HepG2 (cell line): Measurements from ENCODE around the gene MEPE. TPM values are rescaled to one million over a fixed set of nuclear protein-coding genes. Genes with fewer than 3 reads are reported as not detected.

Experiments
- ATAC-seq: fragments of 200-7000 bp; cut with Tn5 transposase; 3 replicates; pipeline ENCODE4 v1.9.1; 2020; ENCODE audit warnings: mild to moderate bottlenecking, moderate library complexity
- BruUV-seq: library from RNA; stranded (reverse); fragments of 400-500 nt; replicated peaks from 2 replicates; lab custom pipeline; 2021; lab: Mats Ljungman, UMichigan
- CTCF ChIA-PET: fragments of 300-600 bp; formaldehyde crosslinking; extraction: SDS; loops from one replicate; lab custom pipeline; 2021; ENCODE audit warnings: low total read pairs, inconsistent platforms, low intra/inter-chr PET ratio; lab: Yijun Ruan, JAX
- POLR2A ChIA-PET: fragments of 350-600 bp; sonication (Branson Sonifier 250); formaldehyde crosslinking; loops from one replicate; lab custom pipeline; 2020; ENCODE audit warnings: antibody characterized with exemption, inconsistent platforms; lab: Yijun Ruan, JAX
- DNase-seq: peaks from one replicate; pipeline ENCODE4 v3.0.0-alpha.2; 2015; ENCODE audit warnings: low spot score
- FAIRE-seq: peaks from 3 replicates; lab custom pipeline; 2011; peaks lifted over from hg19 to GRCh38; lab: Jason Lieb, UNC
- H2AFZ ChIP-seq: one replicate; pipeline ENCODE4 v1.6.1; 2011; ENCODE audit warnings: low read length, inconsistent platforms
- H3K27ac ChIP-seq: fragments of 300-600 bp; 3 replicates; pipeline ENCODE4 v1.8.0; 2011; ENCODE audit warnings: mixed run types, mild to moderate bottlenecking, mixed read lengths, low read length, inconsistent platforms; ENCODE audit not compliant: insufficient read depth; ENCODE audit errors: extremely low read length
- H3K27me3 ChIP-seq, 2 experiments: fragments of 200-600 bp in 1 of 2; 2 replicates in 1 of 2; 3 replicates in 1 of 2; pipeline versions ENCODE4 v1.6.0 to v1.8.0; 2011; ENCODE audit warnings: low read length in 2 of 2, mild to moderate bottlenecking in 2 of 2, moderate library complexity in 2 of 2, inconsistent platforms in 1 of 2; ENCODE audit not compliant: insufficient read depth in 2 of 2, control insufficient read depth in 1 of 2
- H3K36me3 ChIP-seq, 2 experiments: fragments of 200-600 bp in 1 of 2; replicated peaks in 1 of 2; 2 replicates in 1 of 2; 3 replicates in 1 of 2; pipeline versions ENCODE4 v1.5.1 to v1.8.0; 2011; ENCODE audit warnings: low read length in 2 of 2, inconsistent platforms in 1 of 2; ENCODE audit not compliant: insufficient read depth in 2 of 2, control insufficient read depth in 1 of 2
- H3K4me1 ChIP-seq: 2 replicates; pipeline ENCODE4 v1.5.1; 2012; ENCODE audit warnings: low read length, inconsistent platforms; ENCODE audit not compliant: insufficient read depth
- H3K4me2 ChIP-seq: 2 replicates; pipeline ENCODE4 v1.6.0; 2011; ENCODE audit warnings: low read depth, low read length, inconsistent platforms
- H3K4me3 ChIP-seq, 3 experiments: fragments of 200-600 bp in 1 of 3; sonication (generic), shearing (Covaris generic) in 1 of 3; replicated peaks in 1 of 3; 2 replicates each; pipeline ENCODE4 v1.5.1; 2011 to 2016; ENCODE audit warnings: low read length in 3 of 3, inconsistent platforms in 2 of 3, low read depth in 2 of 3, mild to moderate bottlenecking in 2 of 3, control low read depth in 1 of 3, mixed read lengths in 1 of 3; ENCODE audit not compliant: insufficient read depth in 1 of 3
- H3K79me2 ChIP-seq: one replicate; pipeline ENCODE4 v1.6.1; 2011; ENCODE audit warnings: low read length, inconsistent platforms; ENCODE audit not compliant: insufficient read depth
- H3K9ac ChIP-seq: 2 replicates; pipeline ENCODE4 v1.6.0; 2011; ENCODE audit warnings: mild to moderate bottlenecking, low read depth, low read length, inconsistent platforms; ENCODE audit not compliant: insufficient read depth
- H3K9me3 ChIP-seq: 2 replicates; pipeline ENCODE4 v1.5.1; 2012; ENCODE audit warnings: mild to moderate bottlenecking, low read length
- H4K20me1 ChIP-seq: 2 replicates; pipeline ENCODE4 v1.6.0; 2011; ENCODE audit warnings: inconsistent platforms, mild to moderate bottlenecking, low read length, moderate library complexity; ENCODE audit not compliant: insufficient read depth
- ARNT ChIP-seq: fragments of 450-650 bp; IDR thresholded peaks from 2 replicates; pipeline ENCODE4 v1.6.1; 2017
- DRAP1 ChIP-seq: IDR thresholded peaks from 2 replicates; pipeline ENCODE4 v1.6.1; 2016; ENCODE audit warnings: missing genetic modification reagents, missing compliant biosample characterization
- HDAC2 ChIP-seq: sonication (generic); formaldehyde crosslinking; IDR thresholded peaks from 2 replicates; pipeline ENCODE4 v1.4.0; 2020; ENCODE audit warnings: missing genetic modification reagents
- HMG20B ChIP-seq: conservative IDR thresholded peaks from 2 replicates; pipeline ENCODE4 v1.6.1; 2016; ENCODE audit warnings: missing genetic modification reagents, missing compliant biosample characterization
- KDM3A ChIP-seq: IDR thresholded peaks from 2 replicates; pipeline ENCODE4 v1.6.1; 2018; ENCODE audit warnings: low read depth, missing compliant biosample characterization
- MAFF ChIP-seq: IDR thresholded peaks from 2 replicates; pipeline ENCODE4 v1.6.1; 2011; ENCODE audit warnings: low read depth, low read length, improper control_type of control experiment
- MBNL3 ChIP-seq: fragments of 250-450 bp; sonication (Bioruptor Pico); conservative IDR thresholded peaks from 2 replicates; pipeline ENCODE4 v1.8.0; 2022; ENCODE audit warnings: mild to moderate bottlenecking, inconsistent platforms
- MIER2 ChIP-seq: IDR thresholded peaks from 2 replicates; pipeline ENCODE4 v1.6.1; 2016; ENCODE audit warnings: missing biosample characterization, missing genetic modification reagents
- TBX3 ChIP-seq: fragments of 450-650 bp; IDR thresholded peaks from 2 replicates; pipeline ENCODE4 v1.6.1; 2017; ENCODE audit warnings: antibody characterized with exemption, mild to moderate bottlenecking, inconsistent platforms, borderline replicate concordance
- TOPORS ChIP-seq: sonication (generic); formaldehyde crosslinking; IDR thresholded peaks from 2 replicates; pipeline ENCODE4 v1.8.0; 2023; ENCODE audit warnings: mild to moderate bottlenecking, missing genetic modification reagents
- WIZ ChIP-seq: sonication (generic); formaldehyde crosslinking; IDR thresholded peaks from 2 replicates; pipeline ENCODE4 v1.5.1; 2020; ENCODE audit warnings: mild to moderate bottlenecking, missing genetic modification reagents
- ZBTB38 ChIP-seq: sonication (generic); formaldehyde crosslinking; IDR thresholded peaks from 2 replicates; pipeline ENCODE4 v1.5.1; 2020; ENCODE audit warnings: mild to moderate bottlenecking, missing genetic modification reagents
- ZIK1 ChIP-seq: sonication (generic); formaldehyde crosslinking; IDR thresholded peaks from 2 replicates; pipeline ENCODE4 v1.5.0; 2020; ENCODE audit warnings: mild to moderate bottlenecking, low read depth, missing genetic modification reagents, borderline replicate concordance
- ZNF34 ChIP-seq: sonication (generic); formaldehyde crosslinking; IDR thresholded peaks from 2 replicates; pipeline ENCODE4 v1.4.0; 2020; ENCODE audit warnings: mild to moderate bottlenecking, missing genetic modification reagents, borderline replicate concordance
- ZNF484 ChIP-seq: sonication (generic); formaldehyde crosslinking; IDR thresholded peaks from 2 replicates; pipeline ENCODE4 v1.5.1; 2020; ENCODE audit warnings: mild to moderate bottlenecking, low read depth, missing genetic modification reagents, borderline replicate concordance
- WGBS: methylation state at CpG from one replicate; pipeline ENCODE4 v1.1.6; 2017; ENCODE audit warnings: low lambda C conversion rate; 5-methylcytosine and 5-hydroxymethylcytosine counted together
- in situ Hi-C: cut with HindIII; loops from 2 replicates; pipeline ENCODE4 v1.10.0; 2017; ENCODE audit warnings: low pct_unique_long_range_greater_than_20kb; ENCODE audit not compliant: extremely low pct_ligation_motif_present
- intact Hi-C: fragments of 100-400 bp; cut with micrococcal nuclease; formaldehyde crosslinking; loops from one replicate; pipeline ENCODE4 v1.10.0; 2022; ENCODE audit not compliant: unreplicated experiment
- polyA plus RNA-seq, 8 experiments: library from polyadenylated mRNA; depleted of rRNA in 3 of 8; stranded (reverse) in 7 of 8; unstranded in 1 of 8; fragments of >200 nt; fragmentation: Illumina TruSeq in 4 of 8; extraction: Trizol in 4 of 8; gene quantifications; 2 replicates each; pipeline versions ENCODE4 v1.2.1 to v1.2.3, GENCODE V29; 2011 to 2016; ENCODE audit warnings: low read depth in 4 of 8, missing spikeins in 1 of 8, mixed read lengths in 1 of 8; ENCODE audit not compliant: insufficient read depth in 1 of 8
- total RNA-seq, 5 experiments: library from RNA; depleted of rRNA; stranded (reverse); fragments of >200 nt; fragmentation: Illumina TruSeq; extraction: Trizol; gene quantifications; 2 replicates each; pipeline ENCODE4 v1.2.3, GENCODE V29; 2016; ENCODE audit warnings: low read depth in 1 of 5
- TF ChIP-seq, protein P1 (sequence below): IDR thresholded peaks from 2 replicates; pipeline ENCODE4 v1.6.1; 2016; ENCODE audit warnings: missing compliant biosample characterization, missing genetic modification reagents, borderline replicate concordance

MEPE gene
- total and polyA plus RNA-seq, 2 of the 13 experiments (the other 11 are each of a cell fraction or from before 2014, with no cell fraction given) = 0.04 TPM; not detected in 1

DNA sequence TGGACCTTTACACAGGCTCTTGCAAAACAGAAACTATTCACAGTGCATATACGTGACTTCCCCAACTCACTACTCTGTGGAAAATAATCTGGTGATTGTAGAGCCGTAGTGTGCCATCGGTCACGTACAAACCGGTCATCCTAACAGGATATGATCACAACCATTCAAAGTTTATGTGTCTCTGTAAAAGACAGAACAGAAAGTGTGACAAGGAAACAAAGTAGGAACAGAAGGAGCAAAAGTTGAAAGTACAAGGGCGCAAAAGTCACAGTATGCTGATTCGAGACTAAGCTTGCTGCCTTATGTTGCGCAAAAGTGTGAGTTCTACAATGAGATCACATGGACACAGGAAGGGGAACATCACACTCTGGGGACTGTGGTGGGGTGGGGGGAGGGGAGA, 18.6 kb downstream of the MEPE start:
- no peak overlapping the region for H3K4me2 ChIP-seq
- H3K27me3 ChIP-seq = peaks cover 0 to 13% of the 10 kb centered on the region in 2 experiments; a peak in 2 of 5 replicates
- in situ Hi-C loops = loop anchor here (10.0 kb wide), 1 partner anchor 363 kb away; no protein-coding TSS in a partner anchor
- DNase-seq (no peak), ATAC-seq (no peak), FAIRE-seq (no peak)
- H4K20me1 ChIP-seq = no peaks in the 10 kb centered on the region
- intact Hi-C loops = loop anchor here (10.0 kb wide), 1 partner anchor 663 kb away; no protein-coding TSS in a partner anchor
- H2AFZ ChIP-seq = no peak overlapping the region
- peaks cover 50% of the 10 kb centered on the region for H3K4me1 ChIP-seq
- no peak overlapping the region for H3K9ac ChIP-seq
- no TSS peak for BruUV-seq
- POLR2A ChIA-PET = no interaction called here
- no peaks in the 10 kb centered on the region for H3K79me2 ChIP-seq
- WGBS = 78% methylated on average over 8 of the region's 8 CpGs
- H3K27ac ChIP-seq = no peak overlapping the region
- no peaks in the 10 kb centered on the region for H3K9me3 ChIP-seq
- no peaks in the 10 kb centered on the region for H3K36me3 ChIP-seq
- H3K4me3 ChIP-seq = no peak overlapping the region
- TF ChIP-seq MAFF (no peak), WIZ (CRISPR knock-in tag) (no peak), MIER2 (CRISPR knock-in tag) (no peak), HDAC2 (CRISPR knock-in tag) (no peak), ZNF484 (no peak)
- TF ChIP-seq, all 625 proteins: peak for 0
- CTCF ChIA-PET = no interaction called here

DNA sequence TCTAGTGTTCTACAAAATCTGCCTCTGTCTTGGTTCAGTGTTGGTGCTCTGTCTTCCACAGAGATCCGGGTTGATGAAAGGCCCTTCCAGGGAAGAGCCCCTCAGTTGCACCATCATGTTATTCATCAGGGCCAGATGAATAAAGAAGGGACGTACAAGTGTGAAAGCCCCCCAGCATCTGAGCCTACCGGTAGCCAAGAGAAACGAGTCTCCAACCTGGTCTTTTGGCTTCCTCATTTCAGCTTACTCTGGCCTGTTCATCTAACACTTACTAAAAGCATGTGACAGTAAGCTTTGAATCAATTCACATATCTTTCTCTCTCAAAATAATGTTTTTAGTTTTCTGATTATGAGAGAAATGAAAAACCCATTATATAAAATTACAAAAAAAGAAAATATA, 19.2 kb downstream of the MEPE start:
- H4K20me1 ChIP-seq = no peaks in the 10 kb centered on the region
- no peak for DNase-seq
- no peaks in the 10 kb centered on the region for H3K79me2 ChIP-seq
- H3K4me1 ChIP-seq = peaks cover 56% of the 10 kb centered on the region
- no peak overlapping the region for H3K9ac ChIP-seq
- H3K9me3 ChIP-seq = no peaks in the 10 kb centered on the region
- 85% methylated on average over 4 of the region's 4 CpGs for WGBS
- intact Hi-C loops = loop anchor here (2.0 to 10.0 kb wide), 2 partner anchors 361 to 663 kb away; no protein-coding TSS in a partner anchor
- ChIA-PET CTCF (interaction anchor here (3.0 kb wide), 1 partner anchor 122 kb away, joined by 67 read pairs; the partner anchor contains the start of gene SPP1), POLR2A (no interaction called here)
- in situ Hi-C loops = loop anchor here (10.0 kb wide), 1 partner anchor 363 kb away; no protein-coding TSS in a partner anchor
- FAIRE-seq = no peak
- no peak overlapping the region for H3K4me2 ChIP-seq
- no peak overlapping the region for H2AFZ ChIP-seq
- no TSS peak for BruUV-seq
- peaks cover 0 to 9% of the 10 kb centered on the region in 2 experiments; a peak in 1 of 5 replicates for H3K27me3 ChIP-seq
- H3K4me3 ChIP-seq = no peak overlapping the region
- H3K36me3 ChIP-seq = no peaks in the 10 kb centered on the region
- no peak for ATAC-seq
- no peak overlapping the region for H3K27ac ChIP-seq
- no peak for TF ChIP-seq TOPORS (CRISPR knock-in tag)
- TF ChIP-seq ZNF34 (CRISPR knock-in tag) = no peak
- no peak for TF ChIP-seq TBX3
- no peak for TF ChIP-seq HMG20B (CRISPR knock-in tag)
- TF ChIP-seq, protein P1, sequence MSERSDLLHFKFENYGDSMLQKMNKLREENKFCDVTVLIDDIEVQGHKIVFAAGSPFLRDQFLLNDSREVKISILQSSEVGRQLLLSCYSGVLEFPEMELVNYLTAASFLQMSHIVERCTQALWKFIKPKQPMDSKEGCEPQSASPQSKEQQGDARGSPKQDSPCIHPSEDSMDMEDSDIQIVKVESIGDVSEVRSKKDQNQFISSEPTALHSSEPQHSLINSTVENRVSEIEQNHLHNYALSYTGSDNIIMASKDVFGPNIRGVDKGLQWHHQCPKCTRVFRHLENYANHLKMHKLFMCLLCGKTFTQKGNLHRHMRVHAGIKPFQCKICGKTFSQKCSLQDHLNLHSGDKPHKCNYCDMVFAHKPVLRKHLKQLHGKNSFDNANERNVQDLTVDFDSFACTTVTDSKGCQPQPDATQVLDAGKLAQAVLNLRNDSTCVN (CRISPR knock-in tag) = no peak
- TF ChIP-seq MBNL3 (CRISPR knock-in tag) = no peak
- TF ChIP-seq DRAP1 (CRISPR knock-in tag) = no peak
- TF ChIP-seq ARNT = no peak
- no peak for TF ChIP-seq ZBTB38 (CRISPR knock-in tag)
- no peak for TF ChIP-seq ZIK1
- TF ChIP-seq KDM3A (CRISPR knock-in tag) = no peak
